HAP-1 (cell line): ENCODE data around the gene PIAS3.
"Not testable (repeated sequence)": the region's sequence is repeated elsewhere in the genome, so short reads cannot be mapped to it uniquely, and the experiment has no call there.

Experiments used
- DNase-seq, 2 experiments: peaks; one replicate each; pipeline ENCODE4 v3.0.0-alpha.2; 2016 to 2020; ENCODE audit warnings: low spot score in 2 of 2
- H3K27me3 ChIP-seq: fragments of 250-450 bp; sonication (Bioruptor Pico); 2 replicates; pipeline ENCODE4 v1.5.1; 2020; ENCODE audit warnings: low read depth, mild to moderate bottlenecking, moderate library complexity
- H3K36me3 ChIP-seq: fragments of 250-450 bp; sonication (Bioruptor Pico); replicated peaks from 2 replicates; pipeline ENCODE4 v1.5.1; 2020; ENCODE audit warnings: mild to moderate bottlenecking
- H3K4me1 ChIP-seq: fragments of 250-450 bp; sonication (Bioruptor Pico); 2 replicates; pipeline ENCODE4 v1.5.1; 2020; ENCODE audit warnings: mild to moderate bottlenecking
- H3K4me3 ChIP-seq: fragments of 250-450 bp; sonication (Bioruptor Pico); 2 replicates; pipeline ENCODE4 v1.5.1; 2020; ENCODE audit warnings: mild to moderate bottlenecking, moderate library complexity
- H3K9me3 ChIP-seq: fragments of 250-450 bp; sonication (Bioruptor Pico); 2 replicates; pipeline ENCODE4 v1.5.1; 2020; ENCODE audit warnings: mild to moderate bottlenecking, moderate library complexity
- in situ Hi-C: fragments of 300-500 bp; cut with MboI; formaldehyde crosslinking; loops from 3 replicates; pipeline ENCODE4 v1.14.3; 2020; ENCODE audit warnings: low sequenced_read_pairs, inconsistent platforms, mixed read lengths

PIAS3 gene

DNA sequence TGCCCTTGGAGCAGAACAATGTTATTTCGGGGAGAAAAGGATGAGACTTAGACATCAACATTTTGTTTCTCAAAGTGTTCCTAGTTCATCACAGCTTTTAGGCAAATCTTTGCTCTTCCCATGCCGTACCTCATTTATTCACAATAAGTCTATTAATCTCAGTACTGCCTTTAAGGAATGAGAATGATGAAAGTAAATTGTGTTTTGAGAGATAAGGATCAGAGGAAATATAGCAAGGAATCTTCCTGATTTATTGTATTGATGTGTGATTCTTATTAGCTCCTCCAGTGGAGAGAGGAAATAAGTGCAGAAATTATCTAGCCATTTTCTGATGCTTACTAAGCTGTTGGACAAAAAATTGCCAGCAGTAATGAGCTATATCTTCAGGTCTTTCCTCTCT is 32.9 kb downstream of the PIAS3 start:
- Histone ChIP-seq H3K4me1 (peaks cover 4% of the 10 kb centered on the region; the same call in 1 of the 2 replicates), H3K4me3 (no peak overlapping the region), H3K36me3 (peaks cover 50% of the 10 kb centered on the region), H3K9me3 (no peaks in the 10 kb centered on the region), H3K27me3 (no peaks in the 10 kb centered on the region)
- in situ Hi-C loops, result no loop called here
- no peak for DNase-seq

DNA sequence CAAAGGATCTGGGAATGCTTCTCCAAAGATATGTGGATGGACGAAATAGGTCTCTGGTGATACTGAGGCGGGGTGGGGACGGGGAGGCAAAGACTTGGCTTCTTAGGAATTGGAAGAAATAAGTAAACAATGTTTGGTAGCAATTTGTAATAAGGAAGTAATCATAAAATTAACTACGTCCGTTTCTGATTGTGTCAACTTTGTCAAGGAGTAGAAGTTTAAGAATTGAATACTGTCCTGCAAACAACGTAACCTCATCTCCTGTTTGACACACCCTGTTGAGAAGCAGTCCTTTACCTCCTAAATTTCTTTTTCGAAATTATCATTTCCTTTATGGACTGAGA is 34.4 kb downstream of the PIAS3 start:
- Histone ChIP-seq H3K4me1 (peaks cover 4% of the 10 kb centered on the region; the same call in 1 of the 2 replicates), H3K36me3 (peaks cover 35% of the 10 kb centered on the region), H3K4me3 (peak overlapping the region; percentile 78), H3K27me3 (no peaks in the 10 kb centered on the region), H3K9me3 (no peaks in the 10 kb centered on the region)
- no peak for DNase-seq
- in situ Hi-C loops, result no loop called here

DNA sequence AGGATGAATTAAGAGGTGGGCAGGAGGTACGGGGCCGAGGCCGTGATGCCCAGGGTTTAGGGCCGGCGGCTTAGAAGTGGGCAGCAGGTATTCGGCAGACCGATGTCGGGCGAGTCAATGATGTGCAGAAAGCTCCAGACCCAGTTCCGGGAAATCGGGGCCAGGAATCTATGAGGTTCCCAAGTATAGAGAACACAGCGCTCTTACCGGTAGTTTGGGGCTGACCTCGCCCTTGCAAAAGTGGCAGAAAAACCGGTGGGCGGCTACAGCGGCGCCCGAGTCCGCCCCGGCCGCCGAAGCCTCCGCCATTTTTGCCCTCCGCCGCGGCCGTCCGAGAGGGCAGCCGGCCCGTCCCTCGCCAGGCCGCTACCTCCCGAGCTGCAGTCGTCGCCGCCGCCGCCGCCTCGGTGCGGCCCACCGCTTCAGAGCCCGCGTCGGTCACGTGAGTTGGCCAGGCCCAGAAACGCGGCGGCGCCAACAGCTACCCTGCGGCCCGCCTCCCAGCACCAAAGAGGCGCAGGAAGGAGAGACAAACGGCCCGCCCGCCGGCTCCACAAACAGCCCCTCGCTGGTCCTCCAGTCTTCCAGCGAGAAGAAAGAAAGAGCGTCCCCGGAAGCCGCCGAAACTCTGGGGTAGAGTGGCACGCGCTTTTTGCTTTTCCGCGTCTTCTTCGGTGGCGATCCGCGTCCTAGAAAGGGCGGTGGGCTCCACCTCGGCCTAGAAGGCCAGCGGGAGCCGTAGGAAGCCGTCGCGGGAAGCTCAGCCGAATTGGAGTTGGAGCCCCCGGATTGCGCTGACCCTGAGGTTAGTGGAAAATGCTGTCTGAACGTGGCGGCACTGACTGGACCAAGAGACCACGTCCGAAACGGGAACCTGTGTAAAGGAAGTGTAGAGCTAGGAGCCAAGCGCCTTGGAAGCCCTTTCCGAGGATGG is 35.0 kb downstream of the PIAS3 start, which contains the start of the genes POLR3C and RNF115:
Gene POLR3C, plus strand, starts transcription at position 636 of the 934 bp plus-strand sequence. CDS start 1,577 bp downstream, outside the sequence.
Gene RNF115, minus strand, starts transcription at position 531 of the 934 bp plus-strand sequence. Its CDS starts 222 bp downstream, at position 309.
- Histone ChIP-seq H3K36me3 (peaks cover 28% of the 10 kb centered on the region), H3K9me3 (no peaks in the 10 kb centered on the region), H3K27me3 (no peaks in the 10 kb centered on the region), H3K4me1 (peaks cover 4% of the 10 kb centered on the region; the same call in 1 of the 2 replicates), H3K4me3 (peak within 1 kb of the TSS; percentile 78)
- peak; percentile 90 to 95 for DNase-seq
- in situ Hi-C loops, result no loop called here

DNA sequence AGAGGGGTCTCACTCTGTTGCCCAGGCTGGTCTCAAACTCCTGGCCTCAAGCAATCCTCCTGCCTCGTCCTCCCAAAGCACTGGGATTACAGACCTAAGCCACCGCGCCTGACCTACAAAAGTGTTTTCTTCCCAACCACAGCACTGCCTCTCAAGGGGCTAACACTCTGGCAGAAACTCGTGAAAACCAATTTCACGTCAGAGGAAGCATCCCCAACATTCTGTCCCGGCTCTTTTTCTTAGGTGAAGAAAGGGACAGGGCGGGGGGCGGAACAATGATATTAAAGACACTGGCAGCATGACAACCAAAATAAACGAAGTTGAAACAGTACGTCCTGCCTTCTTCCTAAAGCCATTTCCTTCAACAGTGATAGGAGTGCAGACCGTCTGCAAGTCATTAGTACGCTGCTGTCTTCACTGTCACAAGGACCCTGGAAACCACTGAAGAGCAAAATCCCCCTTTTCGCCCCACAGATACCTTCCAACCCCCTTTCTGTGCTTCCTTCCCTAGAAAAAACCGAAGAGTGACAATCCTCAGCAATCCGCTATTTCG is 36.0 kb downstream of the PIAS3 start:
- H3K9me3 ChIP-seq, in situ Hi-C loops, H3K4me1 ChIP-seq, H3K4me3 ChIP-seq, H3K27me3 ChIP-seq, DNase-seq: not testable (repeated sequence)
- H3K36me3 ChIP-seq, result peaks cover 19% of the 10 kb centered on the region

DNA sequence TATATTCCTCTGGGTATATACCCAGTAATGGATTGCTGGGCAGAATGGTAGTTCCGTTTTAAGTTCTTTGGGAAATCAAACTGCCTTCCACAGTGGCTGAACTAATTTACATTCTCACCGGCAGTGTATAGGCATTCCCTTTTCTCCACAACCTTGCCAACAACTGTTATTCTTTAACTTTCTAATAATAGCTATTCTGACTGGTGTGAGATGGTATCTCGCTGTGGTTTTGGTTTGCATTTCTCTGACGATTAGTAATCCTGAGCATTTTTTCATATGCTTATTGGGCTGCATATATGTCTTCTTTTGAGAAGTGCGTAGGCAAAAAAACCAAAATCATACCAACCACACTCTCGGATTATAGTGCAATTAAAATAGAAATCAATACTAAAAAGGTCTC is 40.8 kb downstream of the PIAS3 start:
- H3K27me3 ChIP-seq, H3K9me3 ChIP-seq, H3K36me3 ChIP-seq, H3K4me1 ChIP-seq, in situ Hi-C loops, H3K4me3 ChIP-seq: not testable (repeated sequence)
- DNase-seq, result peak in 1 of 2 experiments; percentile 55

DNA sequence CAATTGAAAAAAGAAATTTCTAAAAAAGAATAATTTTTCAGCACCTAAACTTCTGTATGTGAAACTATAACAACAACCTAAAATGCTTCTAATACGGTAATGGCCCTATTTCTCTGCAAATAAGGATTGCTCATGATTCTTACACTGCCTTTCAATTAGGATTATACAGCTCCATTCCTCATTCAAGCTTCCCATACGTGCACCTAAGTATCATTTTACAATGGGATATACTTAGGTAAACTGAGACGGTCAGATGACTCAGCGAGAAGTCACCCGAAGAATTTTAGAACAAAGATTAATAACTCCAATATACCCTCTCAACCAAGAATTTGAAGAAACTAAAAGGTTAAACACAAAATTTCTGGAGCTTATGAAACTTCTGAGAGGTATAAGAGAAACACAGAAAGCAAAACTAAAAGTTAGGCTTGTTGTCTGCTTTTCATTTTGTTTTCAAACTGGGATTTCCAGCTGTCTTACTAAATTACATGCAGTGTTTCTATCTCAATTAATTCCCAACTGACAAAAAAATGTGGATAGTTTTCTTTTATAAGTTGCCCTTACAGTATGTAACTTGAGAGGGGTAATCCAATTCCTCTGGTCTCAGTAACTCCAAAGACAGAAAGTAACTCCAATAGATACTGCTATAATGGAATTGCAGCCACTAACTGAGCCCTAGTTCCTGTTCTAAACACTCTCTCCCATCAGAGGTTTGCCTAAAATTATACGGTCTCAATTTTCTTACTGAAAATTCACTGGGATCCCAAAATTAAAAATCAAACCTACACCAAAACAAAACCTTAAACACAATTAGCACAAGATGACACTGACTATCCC is 45.7 kb downstream of the PIAS3 start:
- DNase-seq, H3K4me3 ChIP-seq, in situ Hi-C loops, H3K27me3 ChIP-seq, H3K4me1 ChIP-seq, H3K36me3 ChIP-seq, H3K9me3 ChIP-seq: not testable (repeated sequence)

DNA sequence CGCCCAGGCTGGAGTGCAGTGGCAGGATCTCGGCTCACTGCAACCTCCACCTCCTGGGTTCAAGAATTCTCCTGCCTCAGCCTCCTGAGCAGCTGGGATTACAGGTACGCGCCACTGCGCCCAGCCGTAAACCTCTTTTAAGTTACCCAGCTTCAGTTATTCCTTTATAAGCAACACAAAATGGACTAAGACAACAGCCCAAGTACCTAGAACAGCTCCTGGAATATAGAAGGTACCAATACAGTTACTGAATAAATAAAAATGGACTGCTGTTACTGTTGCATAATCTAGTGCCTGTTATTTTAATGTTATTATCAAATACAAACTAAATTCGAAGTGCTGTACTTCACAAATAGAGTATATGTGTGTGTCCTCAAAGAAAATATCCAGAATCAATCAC is 52.0 kb downstream of the PIAS3 start:
- H3K27me3 ChIP-seq, result no peaks in the 10 kb centered on the region
- H3K4me3 ChIP-seq, result no peak overlapping the region
- in situ Hi-C loops, result no loop called here
- H3K36me3 ChIP-seq, result no peaks in the 10 kb centered on the region
- no peaks in the 10 kb centered on the region for H3K9me3 ChIP-seq
- peaks cover 35% of the 10 kb centered on the region for H3K4me1 ChIP-seq
- DNase-seq, result no peak

DNA sequence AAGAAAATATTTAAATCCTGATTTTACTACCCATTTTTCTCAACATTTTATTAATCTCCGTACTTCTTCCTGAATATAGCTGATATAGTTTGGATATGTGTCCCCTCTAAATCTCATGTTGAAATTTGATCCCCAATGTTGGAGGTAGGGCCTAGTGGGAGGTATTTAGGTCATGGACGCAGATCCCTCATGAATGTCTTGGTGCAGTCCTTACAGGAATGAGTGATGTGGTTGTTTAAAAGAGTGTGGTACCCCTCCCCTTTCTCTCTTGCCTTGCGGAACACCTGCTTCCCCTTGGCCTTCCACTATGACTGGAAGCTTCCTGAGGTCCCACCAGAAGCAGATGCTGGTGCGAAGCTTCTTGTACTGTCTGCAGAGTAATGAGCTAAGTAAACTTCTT is 52.5 kb downstream of the PIAS3 start:
- DNase-seq, result no peak
- H3K4me3 ChIP-seq, result no peak overlapping the region
- no peaks in the 10 kb centered on the region for H3K27me3 ChIP-seq
- no peaks in the 10 kb centered on the region for H3K9me3 ChIP-seq
- in situ Hi-C loops, result no loop called here
- no peaks in the 10 kb centered on the region for H3K36me3 ChIP-seq
- H3K4me1 ChIP-seq, result peaks cover 35% of the 10 kb centered on the region

DNA sequence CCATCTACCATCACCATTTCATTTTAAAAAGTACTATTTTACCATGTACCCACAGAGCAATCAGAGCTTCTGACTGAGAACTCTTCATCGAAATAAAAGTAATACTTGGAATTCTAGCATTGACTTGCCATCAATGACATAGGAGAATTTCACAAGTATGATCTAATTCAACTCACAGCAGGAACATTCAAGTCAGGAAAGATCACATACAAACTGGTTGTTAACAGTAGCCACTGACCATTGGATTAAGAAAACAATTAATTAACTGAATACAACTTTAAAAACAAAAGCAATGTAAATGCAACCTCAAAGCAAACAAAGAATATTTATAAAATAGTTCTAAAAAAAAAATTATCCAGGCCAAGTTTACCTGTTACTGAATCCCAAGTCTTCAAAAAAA is 53.8 kb downstream of the PIAS3 start:
- Histone ChIP-seq H3K4me3 (no peak overlapping the region), H3K36me3 (no peaks in the 10 kb centered on the region), H3K4me1 (peaks cover 35% of the 10 kb centered on the region), H3K9me3 (no peaks in the 10 kb centered on the region), H3K27me3 (no peaks in the 10 kb centered on the region)
- in situ Hi-C loops, result no loop called here
- no peak for DNase-seq

DNA sequence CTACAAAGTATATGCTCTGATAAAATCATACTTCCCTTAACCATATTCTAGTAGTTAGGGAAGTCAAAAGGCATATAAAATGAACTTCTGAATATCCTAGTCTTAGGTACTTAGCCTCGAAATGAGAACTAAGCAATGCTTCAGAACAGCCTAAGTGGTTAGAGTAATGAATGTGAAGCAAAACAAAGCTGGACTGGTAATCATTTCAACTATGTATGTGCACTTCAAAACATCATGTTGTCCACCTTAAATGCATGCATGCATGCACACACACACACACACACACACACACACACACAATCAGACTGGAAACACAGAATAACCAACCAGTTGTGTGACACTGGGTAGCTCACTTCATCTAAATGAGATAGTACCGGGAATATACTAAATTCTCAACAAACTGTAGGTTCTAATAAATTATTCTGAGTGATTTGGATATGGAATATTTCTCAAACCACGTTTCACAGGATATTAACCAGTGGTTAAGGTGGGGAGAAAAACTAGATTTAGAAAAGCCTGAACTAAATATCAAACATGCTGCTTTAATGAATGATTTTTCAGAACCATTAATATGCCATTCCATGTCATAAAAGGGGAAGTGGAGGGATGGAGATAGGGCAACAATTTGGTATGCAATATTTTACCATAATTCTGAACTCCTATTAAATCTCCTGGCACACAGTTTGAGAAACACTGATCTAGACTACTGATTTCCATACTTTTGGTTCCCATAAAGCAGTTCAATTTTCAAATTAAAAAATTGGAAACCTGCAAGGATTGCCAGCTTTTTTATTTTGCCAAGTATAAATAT is 54.4 kb downstream of the PIAS3 start:
- Histone ChIP-seq H3K4me1 (peaks cover 35% of the 10 kb centered on the region), H3K4me3 (no peak overlapping the region), H3K9me3 (no peaks in the 10 kb centered on the region), H3K36me3 (no peaks in the 10 kb centered on the region), H3K27me3 (no peaks in the 10 kb centered on the region)
- in situ Hi-C loops, result no loop called here
- no peak for DNase-seq

DNA sequence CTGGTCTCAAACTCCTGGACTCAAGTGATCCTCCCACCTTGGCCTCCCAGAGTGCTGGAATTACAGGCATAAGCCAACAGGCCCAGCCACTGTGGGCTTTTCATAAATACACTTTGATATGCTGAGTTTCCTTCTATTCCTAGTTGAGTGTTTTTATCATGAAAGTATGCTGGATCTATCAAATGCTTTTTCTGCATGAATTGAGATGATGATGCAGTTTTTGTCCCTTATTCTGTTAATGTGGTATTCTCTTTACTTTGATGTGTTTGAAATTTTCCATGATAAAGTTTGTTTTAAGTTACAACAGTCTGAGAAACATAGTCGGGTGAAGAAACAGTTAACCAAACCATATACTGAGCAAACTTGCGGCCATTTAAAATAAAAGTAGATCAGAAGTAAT is 59.1 kb downstream of the PIAS3 start:
- in situ Hi-C loops, result no loop called here
- Histone ChIP-seq H3K9me3 (no peaks in the 10 kb centered on the region; the same call in 1 of the 2 replicates), H3K4me3 (no peak overlapping the region), H3K36me3 (no peaks in the 10 kb centered on the region), H3K4me1 (peaks cover 29% of the 10 kb centered on the region), H3K27me3 (no peaks in the 10 kb centered on the region)
- DNase-seq, result no peak
